ENCODE data around the gene POLE4. TPM values are rescaled to one million over a fixed set of nuclear protein-coding genes. Genes with fewer than 3 reads are reported as not detected.

POLE4 gene
- total RNA-seq, 1 experiment from 2014 or later, result 34.6 TPM

- BruUV-seq (replicated peaks), result no TSS peak
- Mint-ChIP-seq H3K27ac (ENCODE audit: unreplicated experiment) (no peak overlapping the region), H3K9me3 (ENCODE audit: low read depth, unreplicated experiment) (no peaks in the 10 kb centered on the region), H3K36me3 (ENCODE audit: insufficient read depth, unreplicated experiment) (peaks cover 5% of the 10 kb centered on the region), H3K4me1 (ENCODE audit: low read depth, unreplicated experiment) (peaks cover 11% of the 10 kb centered on the region), H3K27me3 (ENCODE audit: unreplicated experiment) (peaks cover 11% of the 10 kb centered on the region), H3K4me3 (ENCODE audit: low read depth, unreplicated experiment) (no peak overlapping the region)
- no peak for DNase-seq
- CTCF ChIA-PET, result interaction anchor here (1.8 kb wide), 1 partner anchor 233 kb away, joined by 4 read pairs; no protein-coding TSS in a partner anchor
- intact Hi-C loops (cut with micrococcal nuclease; ENCODE audit: unreplicated experiment), result no loop called here
- TF ChIP-seq CTCF (IDR thresholded peaks at IDR 0.05; ENCODE audit: unreplicated experiment), result no peak
Observed at GRCh38 chr2:74921236-74921736, 37.2 kb upstream of the POLE4 start.

GRCh38 chr2:74922592-74923227 is 35.7 kb upstream of the POLE4 start:
- TF ChIP-seq CTCF (IDR thresholded peaks at IDR 0.05; ENCODE audit: unreplicated experiment), result no peak
- DNase-seq, result no peak
- peaks cover 6% of the 10 kb centered on the region for H3K4me1 Mint-ChIP-seq (ENCODE audit: low read depth, unreplicated experiment)
- no peak overlapping the region for H3K4me3 Mint-ChIP-seq (ENCODE audit: low read depth, unreplicated experiment)
- H3K27ac Mint-ChIP-seq (ENCODE audit: unreplicated experiment), result no peak overlapping the region
- H3K36me3 Mint-ChIP-seq (ENCODE audit: insufficient read depth, unreplicated experiment), result peaks cover 5% of the 10 kb centered on the region
- peaks cover 11% of the 10 kb centered on the region for H3K27me3 Mint-ChIP-seq (ENCODE audit: unreplicated experiment)
- BruUV-seq (replicated peaks), result no TSS peak
- CTCF ChIA-PET, result no interaction called here
- no peaks in the 10 kb centered on the region for H3K9me3 Mint-ChIP-seq (ENCODE audit: low read depth, unreplicated experiment)
- intact Hi-C loops (cut with micrococcal nuclease; ENCODE audit: unreplicated experiment), result no loop called here

GRCh38 chr2:74924463-74925265 is 33.8 kb upstream of the POLE4 start:
- no peaks in the 10 kb centered on the region for H3K4me1 Mint-ChIP-seq (ENCODE audit: low read depth, unreplicated experiment)
- intact Hi-C loops (cut with micrococcal nuclease; ENCODE audit: unreplicated experiment), result no loop called here

GRCh38 chr2:74925361-74925786 is 33.1 kb upstream of the POLE4 start:
- Mint-ChIP-seq H3K27ac (ENCODE audit: unreplicated experiment) (no peak overlapping the region), H3K27me3 (ENCODE audit: unreplicated experiment) (peaks cover 31% of the 10 kb centered on the region), H3K9me3 (ENCODE audit: low read depth, unreplicated experiment) (no peaks in the 10 kb centered on the region), H3K4me3 (ENCODE audit: low read depth, unreplicated experiment) (no peak overlapping the region), H3K4me1 (ENCODE audit: low read depth, unreplicated experiment) (no peaks in the 10 kb centered on the region), H3K36me3 (ENCODE audit: insufficient read depth, unreplicated experiment) (no peaks in the 10 kb centered on the region)
- CTCF ChIA-PET, result no interaction called here
- DNase-seq, result no peak
- no TSS peak for BruUV-seq (replicated peaks)
- intact Hi-C loops (cut with micrococcal nuclease; ENCODE audit: unreplicated experiment), result no loop called here
- TF ChIP-seq CTCF (IDR thresholded peaks at IDR 0.05; ENCODE audit: unreplicated experiment), result no peak

More at GRCh38 chr2:74924463-74925265, 33.8 kb upstream of the POLE4 start:
- CTCF ChIA-PET, result no interaction called here
- no peak for TF ChIP-seq CTCF (IDR thresholded peaks at IDR 0.05; ENCODE audit: unreplicated experiment)
- H3K36me3 Mint-ChIP-seq (ENCODE audit: insufficient read depth, unreplicated experiment), result no peaks in the 10 kb centered on the region
- no TSS peak for BruUV-seq (replicated peaks)
- peaks cover 24% of the 10 kb centered on the region for H3K27me3 Mint-ChIP-seq (ENCODE audit: unreplicated experiment)
- no peak overlapping the region for H3K4me3 Mint-ChIP-seq (ENCODE audit: low read depth, unreplicated experiment)
- no peak for DNase-seq
- H3K27ac Mint-ChIP-seq (ENCODE audit: unreplicated experiment), result no peak overlapping the region
- no peaks in the 10 kb centered on the region for H3K9me3 Mint-ChIP-seq (ENCODE audit: low read depth, unreplicated experiment)

All from Calu3 (cell line).